K562 (cell line): ENCODE results near the gene LILRA6. TPM values are rescaled to one million over a fixed set of nuclear protein-coding genes. Genes with fewer than 3 reads are reported as not detected.

Experiments used
- ATAC-seq: fragments of 200-7000 bp; cut with Tn5 transposase; 3 replicates; pipeline ENCODE4 v1.9.1; 2020; ENCODE audit warnings: moderate library complexity
- BruUV-seq: library from RNA; stranded (reverse); fragments of 400-500 nt; replicated peaks from 2 replicates; lab custom pipeline; 2021; lab: Mats Ljungman, UMichigan
- CTCF ChIA-PET: fragments of 300-600 bp; formaldehyde crosslinking; extraction: SDS; loops from one replicate; lab custom pipeline; 2021; ENCODE audit warnings: low intra/inter-chr PET ratio; lab: Yijun Ruan, JAX
- POLR2A ChIA-PET: fragments of 300-600, 350-650 bp; sonication (Branson Sonifier 250); formaldehyde crosslinking; extraction: SDS; loops from one replicate; lab custom pipeline; 2021; ENCODE audit warnings: antibody characterized with exemption, inconsistent platforms; lab: Yijun Ruan, JAX
- DNase-seq, 4 experiments: peaks; one replicate each; pipeline versions ENCODE4 v3.0.0 to v3.0.0-alpha.2; 2011 to 2018; ENCODE audit warnings: low spot score in 3 of 4, mixed read lengths in 3 of 4; ENCODE audit errors: extremely low read depth in 1 of 4
- FAIRE-seq: peaks from 2 replicates; lab custom pipeline; 2011; peaks lifted over from hg19 to GRCh38; lab: Jason Lieb, UNC
- H2AFZ ChIP-seq: 2 replicates; pipeline ENCODE4 v1.6.0; 2011; ENCODE audit warnings: low read depth, low read length, control low read depth, inconsistent platforms
- H3K27ac ChIP-seq: fragments of 200-600 bp; 3 replicates; pipeline ENCODE4 v1.8.0; 2011; ENCODE audit warnings: low read depth, mild to moderate bottlenecking, control low read depth, inconsistent platforms, low read length, moderate library complexity, mixed read lengths; ENCODE audit errors: extremely low read depth
- H3K27me3 ChIP-seq, 2 experiments: fragments of 300-600 bp in 1 of 2; 2 replicates in 1 of 2; 3 replicates in 1 of 2; pipeline versions ENCODE4 v1.6.0 to v1.8.0; 2011; ENCODE audit warnings: inconsistent platforms in 2 of 2, low read length in 2 of 2, mild to moderate bottlenecking in 1 of 2, mixed read lengths in 1 of 2, moderate library complexity in 1 of 2; ENCODE audit not compliant: control insufficient read depth in 2 of 2, insufficient read depth in 2 of 2
- H3K36me3 ChIP-seq: fragments of 300-600 bp; 3 replicates; pipeline ENCODE4 v1.8.0; 2011; ENCODE audit warnings: mild to moderate bottlenecking, low read length, inconsistent platforms; ENCODE audit not compliant: control insufficient read depth, insufficient read depth
- H3K4me1 ChIP-seq, 2 experiments: fragments of 200-600 bp in 1 of 2; replicated peaks in 1 of 2; 2 replicates in 1 of 2; 3 replicates in 1 of 2; pipeline versions ENCODE4 v1.5.1 to v1.8.0; 2011; ENCODE audit warnings: inconsistent platforms in 2 of 2, low read length in 2 of 2, mild to moderate bottlenecking in 1 of 2, mixed read lengths in 1 of 2, moderate library complexity in 1 of 2; ENCODE audit not compliant: control insufficient read depth in 2 of 2, insufficient read depth in 2 of 2
- H3K4me2 ChIP-seq: 2 replicates; pipeline ENCODE4 v1.6.1; 2011; ENCODE audit warnings: low read length, control low read depth, inconsistent platforms, mixed read lengths; ENCODE audit not compliant: insufficient read depth
- H3K4me3 ChIP-seq: fragments of 200-600 bp; sonication (generic), shearing (Covaris generic); 2 replicates; pipeline ENCODE4 v1.5.1; 2016; ENCODE audit warnings: control low read depth, inconsistent platforms
- H3K79me2 ChIP-seq: fragments of 200-600 bp; 3 replicates; pipeline ENCODE4 v1.8.0; 2011; ENCODE audit warnings: low read length, inconsistent platforms; ENCODE audit not compliant: control insufficient read depth, insufficient read depth
- H3K9ac ChIP-seq, 2 experiments: 2 replicates each; pipeline versions ENCODE4 v1.6.0 to v1.6.1; 2011; ENCODE audit warnings: low read depth in 2 of 2, low read length in 2 of 2, control low read depth in 1 of 2, inconsistent platforms in 1 of 2, mild to moderate bottlenecking in 1 of 2, mixed read lengths in 1 of 2; ENCODE audit not compliant: insufficient read depth in 1 of 2
- H3K9me1 ChIP-seq: one replicate; pipeline ENCODE4 v1.6.0; 2011; ENCODE audit warnings: inconsistent platforms, mild to moderate bottlenecking, low read length, moderate library complexity; ENCODE audit not compliant: control insufficient read depth, insufficient read depth
- H3K9me3 ChIP-seq: replicated peaks from 2 replicates; pipeline ENCODE4 v1.5.1; 2011; ENCODE audit warnings: low read depth, low read length, inconsistent platforms; ENCODE audit not compliant: control insufficient read depth, insufficient read depth
- H4K20me1 ChIP-seq: replicated peaks from 2 replicates; pipeline ENCODE4 v1.6.1; 2011; ENCODE audit warnings: low read length, inconsistent platforms, mixed read lengths; ENCODE audit not compliant: control insufficient read depth, insufficient read depth
- CEBPB ChIP-seq: fragments of 450-650 bp; IDR thresholded peaks from 2 replicates; pipeline ENCODE4 v1.6.1; 2016; ENCODE audit warnings: missing genetic modification characterization, missing compliant biosample characterization
- CHD1 ChIP-seq: fragments of 200-600 bp; sonication (generic); IDR thresholded peaks from one replicate; pipeline ENCODE4 v1.6.1; 2012; ENCODE audit warnings: mild to moderate bottlenecking, moderate library complexity, low read length, inconsistent platforms
- FIP1L1 ChIP-seq: fragments of 200-400 bp; formaldehyde crosslinking; IDR thresholded peaks from 2 replicates; pipeline ENCODE4 v1.6.1; 2018; ENCODE audit warnings: mild to moderate bottlenecking, low read depth, low read length; ENCODE audit not compliant: poor library complexity, severe bottlenecking
- HMG20B ChIP-seq: fragments of 250-450 bp; sonication (Bioruptor Pico); IDR thresholded peaks from 2 replicates; pipeline ENCODE4 v1.5.0; 2021; ENCODE audit warnings: mild to moderate bottlenecking
- IFI16 ChIP-seq: fragments of 250-450 bp; sonication (Bioruptor Pico); IDR thresholded peaks from 2 replicates; pipeline ENCODE4 v2.1.2; 2022; ENCODE audit warnings: mild to moderate bottlenecking, inconsistent platforms
- KLF1 ChIP-seq: fragments of 450-650 bp; IDR thresholded peaks from 2 replicates; pipeline ENCODE4 v1.6.1; 2016; ENCODE audit warnings: missing genetic modification characterization, missing compliant biosample characterization
- MTF1 ChIP-seq: fragments of 250-450 bp; sonication (Bioruptor Pico); IDR thresholded peaks from 2 replicates; pipeline ENCODE4 v1.9.0; 2021; ENCODE audit warnings: moderate library complexity, mild to moderate bottlenecking, inconsistent platforms, borderline replicate concordance
- POLR2G ChIP-seq: fragments of 200-400 bp; formaldehyde crosslinking; IDR thresholded peaks from 2 replicates; pipeline ENCODE4 v1.6.1; 2017; ENCODE audit warnings: low read depth, mild to moderate bottlenecking, antibody characterized with exemption, low read length, moderate library complexity
- PRDM10 ChIP-seq: fragments of 450-650 bp; IDR thresholded peaks from 2 replicates; pipeline ENCODE4 v1.6.1; 2018; ENCODE audit not compliant: partially characterized antibody
- ZNF717 ChIP-seq: fragments of 250-450 bp; sonication (Bioruptor Pico); IDR thresholded peaks from 2 replicates; pipeline ENCODE4 v1.5.0; 2021
- WGBS: fragments of 100-300 bp; shearing (Covaris generic); methylation state at CpG from one replicate; pipeline ENCODE4 v1.1.6; 2016; ENCODE audit warnings: low coverage, mixed read lengths; ENCODE audit not compliant: insufficient coverage; ENCODE audit errors: missing lambda C conversion rate; 5-methylcytosine and 5-hydroxymethylcytosine counted together
- in situ Hi-C: fragments of 300-500 bp; cut with MboI; formaldehyde crosslinking; loops from 4 replicates; pipeline ENCODE4 v1.15.0; 2018; ENCODE audit warnings: inconsistent platforms, mixed read lengths
- intact Hi-C: fragments of 100-400 bp; cut with micrococcal nuclease; formaldehyde crosslinking; loops from 2 replicates; pipeline ENCODE4 v1.14.2; 2022
- polyA plus RNA-seq, 8 experiments: library from polyadenylated mRNA; depleted of rRNA in 4 of 8; stranded (reverse) in 5 of 8; unstranded in 3 of 8; fragments of >200 nt; fragmentation: Nextera tagmentation in 2 of 8; fragmentation: Illumina TruSeq in 1 of 8; extraction: Ambion mirVana in 2 of 8; extraction: Trizol in 1 of 8; gene quantifications; 2 replicates each; pipeline versions ENCODE4 v1.2.1 to v1.2.3, GENCODE V29; 2011 to 2014; ENCODE audit warnings: inconsistent platforms in 1 of 8, missing spikeins in 1 of 8
- total RNA-seq, 7 experiments: library from RNA; depleted of rRNA in 6 of 7; stranded (reverse); fragments of >200 nt in 6 of 7; fragmentation: Illumina TruSeq in 2 of 7; extraction: Trizol in 2 of 7; gene quantifications; 2 replicates each; pipeline versions ENCODE4 v1.2.1 to v1.2.3, GENCODE V29; 2011 to 2021; ENCODE audit warnings: low replicate concordance in 1 of 7

The LILRA6 gene
- total and polyA plus RNA-seq, 9 of the 15 experiments (the other 6 are each of a cell fraction or from before 2014, with no cell fraction given) = 0.03 TPM; not detected in 8

GRCh38 chr19:54207676-54207982, 35.0 kb downstream of the LILRA6 start:
- H3K27me3 ChIP-seq = no peaks in the 10 kb centered on the region
- H3K4me3 ChIP-seq = peak overlapping the region; percentile 3; the same call in 1 of the 2 replicates
- in situ Hi-C loops = no loop called here
- POLR2A ChIA-PET = interaction anchor here (0.6 to 7.0 kb wide), 12 partner anchors 7 to 111 kb away, joined by 3 to 66 read pairs (median 4); partner anchors contain the start of genes CNOT3, MBOAT7, RPS9 and TSEN34
- DNase-seq = peak in 1 of 4 experiments; percentile 23
- TF ChIP-seq FIP1L1 (peak; percentile 31), CEBPB (no peak), HMG20B (CRISPR knock-in tag) (0 out of 2 replicates have a peak, but pooled peaks have one; percentile 43), CHD1 (peak; percentile 42), ZNF717 (CRISPR knock-in tag) (0 out of 2 replicates have a peak, but pooled peaks have one; percentile 74), MTF1 (no peak), IFI16 (no peak), KLF1 (tag) (no peak), PRDM10 (no peak), POLR2G (0 out of 2 replicates have a peak, but pooled peaks have one; percentile 40)
- TF ChIP-seq, all 486 proteins: peak for 5
- Histone ChIP-seq H3K9me3 (no peaks in the 10 kb centered on the region), H3K36me3 (peaks cover 73% of the 10 kb centered on the region), H4K20me1 (peaks cover 81% of the 10 kb centered on the region), H3K4me1 (peaks cover 69 to 79% of the 10 kb centered on the region in 2 experiments), H3K9ac (peak overlapping the region; percentile 66 to 90), H3K79me2 (peaks cover 81% of the 10 kb centered on the region), H2AFZ (no peak overlapping the region), H3K4me2 (peak overlapping the region; percentile 89), H3K9me1 (peaks cover 23% of the 10 kb centered on the region), H3K27ac (peak overlapping the region; percentile 89)
- no TSS peak for BruUV-seq
- FAIRE-seq = no peak
- 20% methylated on average over 5 of the region's 5 CpGs for WGBS
- peak; percentile 0; the same call in 1 of the 3 replicates for ATAC-seq
- CTCF ChIA-PET = no interaction called here
- intact Hi-C loops = no loop called here
